Fibroblast of lung (primary cell): ENCODE measurements around the gene IFNGR1.

Experiments used
- CTCF ChIP-seq, 2 donors: IDR thresholded peaks in 1 of 2; conservative IDR thresholded peaks in 1 of 2; 1 replicate in 1 of 2; 2 replicates in 1 of 2; pipeline ENCODE4 v1.5.1; 2011 to 2012; ENCODE audit warnings: low read length in 2 of 2, control low read depth in 1 of 2, inconsistent platforms in 1 of 2, low read depth in 1 of 2, mild to moderate bottlenecking in 1 of 2
- EZH2 ChIP-seq: IDR thresholded peaks from 2 replicates; pipeline ENCODE4 v1.5.1; 2012; ENCODE audit warnings: low read length, control low read depth, mild to moderate bottlenecking; ENCODE audit errors: missing control alignments

DNA sequence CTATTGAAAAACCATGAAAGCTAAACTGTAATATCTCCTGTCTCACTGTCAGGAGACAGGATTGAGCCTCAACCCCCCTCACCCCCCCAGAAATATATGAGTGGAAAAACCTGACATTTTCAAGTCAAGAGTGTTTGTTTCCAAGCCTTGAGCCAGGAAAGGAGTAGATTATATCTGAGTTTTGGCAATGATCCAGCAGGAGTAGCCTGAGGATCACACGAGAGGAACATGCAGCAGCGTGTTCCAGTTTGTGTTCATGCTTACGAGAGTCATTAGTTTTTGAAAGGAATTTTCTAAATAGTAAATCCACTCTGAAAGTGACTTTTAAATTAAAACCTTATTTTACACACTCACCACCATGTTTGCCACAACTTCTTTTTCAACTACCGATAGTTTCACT, 61.6 kb downstream of the IFNGR1 start:
- TF ChIP-seq CTCF (conservative IDR thresholded peaks at IDR 0.05 in 1 of 2, IDR thresholded peaks at IDR 0.05 in 1 of 2; ENCODE audit: low read depth in 1 of 2, low read length in 2 of 2) (no peak), EZH2 (no peak)
